ENCODE measurements around the gene AGAP2.

AGAP2 gene

GRCh38 chr12:57782608-57783465 is 44.3 kb upstream of the AGAP2 start, which contains the start of gene TSFM:
TSFM (plus strand) TSS chr12:57782787; CDS start chr12:57782802, 15 bp downstream.
- ChIA-PET CTCF (interaction anchor here (0.6 to 2.8 kb wide), 21 partner anchors 9 to 111 kb away, joined by 3 to 19 read pairs (median 4); partner anchors contain the start of genes AVIL, CTDSP2, CYP27B1 and EEF1AKMT3), POLR2A (interaction anchor here (1.0 to 1.7 kb wide), 5 partner anchors 11 to 38 kb away, joined by 3 to 14 read pairs (median 5); partner anchors contain the start of genes CDK4, EEF1AKMT3, METTL1 and TSPAN31)
- H3K9me3 ChIP-seq (ENCODE audit: control insufficient read depth, insufficient read depth, low read depth, low read length), result no peaks in the 10 kb centered on the region
- H3K27ac ChIP-seq (ENCODE audit: extremely low read depth, low read depth, low read length), result peak within 1 kb of the TSS; percentile 11; the same call in 1 of the 2 replicates
- H3K4me3 ChIP-seq (ENCODE audit: low read depth, low read length), result peak within 1 kb of the TSS; percentile 58
- H3K4me1 ChIP-seq (ENCODE audit: control insufficient read depth, insufficient read depth, low read length), result no peaks in the 10 kb centered on the region
- H3K36me3 ChIP-seq (ENCODE audit: control insufficient read depth in 2 of 2, insufficient read depth in 1 of 2, low read length in 2 of 2), result peaks cover 38 to 49% of the 10 kb centered on the region in 2 experiments
- TF ChIP-seq ZNF529 (tag by site-specific recombination; IDR thresholded peaks at IDR 0.05; ENCODE audit: insufficient replicate concordance), result no peak
- TF ChIP-seq ZNF433 (tag by site-specific recombination; IDR thresholded peaks at IDR 0.05; ENCODE audit: low read depth), result no peak
- no peak for TF ChIP-seq ZNF37A (tag by site-specific recombination; IDR thresholded peaks at IDR 0.05)
- TF ChIP-seq ELK4 (IDR thresholded peaks at IDR 0.05; ENCODE audit: borderline replicate concordance, low read depth, low read length), result no peak
- TF ChIP-seq ZNF48 (tag by site-specific recombination; IDR thresholded peaks at IDR 0.05), result no peak
- no peak for TF ChIP-seq ZNF248 (tag by site-specific recombination; IDR thresholded peaks at IDR 0.05)
- TF ChIP-seq ZSCAN4 (tag by site-specific recombination; IDR thresholded peaks at IDR 0.05), result peak; percentile 51
- no peak for TF ChIP-seq ZNF514 (tag by site-specific recombination; IDR thresholded peaks at IDR 0.05)
- 0 out of 2 replicates have a peak, but pooled peaks have one; percentile 13 for TF ChIP-seq ZNF513 (tag by site-specific recombination; IDR thresholded peaks at IDR 0.05)
- TF ChIP-seq ZNF114 (tag by site-specific recombination; IDR thresholded peaks at IDR 0.05), result no peak
- peak; percentile 96 for TF ChIP-seq ZNF324 (tag by site-specific recombination; IDR thresholded peaks at IDR 0.05)
- TF ChIP-seq HIC1 (tag by site-specific recombination; IDR thresholded peaks at IDR 0.05), result 0 out of 2 replicates have a peak, but pooled peaks have one; percentile 43
- TF ChIP-seq ZNF76 (tag by site-specific recombination; IDR thresholded peaks at IDR 0.05; ENCODE audit: borderline replicate concordance, low read depth), result peak; percentile 81
- TF ChIP-seq ZBTB44 (tag by site-specific recombination; IDR thresholded peaks at IDR 0.05), result peak; percentile 76; the same call in 1 of the 2 replicates
- peak; percentile 96 for TF ChIP-seq ZNF2 (tag by site-specific recombination; IDR thresholded peaks at IDR 0.05)
- TF ChIP-seq ZNF292 (tag by site-specific recombination; IDR thresholded peaks at IDR 0.05; ENCODE audit: borderline replicate concordance, low read depth), result no peak
- TF ChIP-seq SCRT1 (tag by site-specific recombination; IDR thresholded peaks at IDR 0.05; ENCODE audit: borderline replicate concordance), result 0 out of 2 replicates have a peak, but pooled peaks have one; percentile 27
- TF ChIP-seq ZFP37 (tag by site-specific recombination; IDR thresholded peaks at IDR 0.05), result peak; percentile 96
- no peak for TF ChIP-seq ZNF354C (tag by site-specific recombination; IDR thresholded peaks at IDR 0.05; ENCODE audit: borderline replicate concordance, low read depth)
- no peak for TF ChIP-seq ZNF174 (tag by site-specific recombination; IDR thresholded peaks at IDR 0.05)
- TF ChIP-seq REPIN1 (tag by site-specific recombination; IDR thresholded peaks at IDR 0.05; ENCODE audit: low read depth), result peak; percentile 84
- peak; percentile 96 for TF ChIP-seq ZNF600 (tag by site-specific recombination; IDR thresholded peaks at IDR 0.05)
- TF ChIP-seq KLF17 (tag by site-specific recombination; IDR thresholded peaks at IDR 0.05), result peak; percentile 92
- no peak; the same call in 1 of the 2 replicates for TF ChIP-seq ZSCAN18 (tag by site-specific recombination; IDR thresholded peaks at IDR 0.05)
- TF ChIP-seq ZNF610 (tag by site-specific recombination; IDR thresholded peaks at IDR 0.05; ENCODE audit: borderline replicate concordance), result peak; percentile 85
- TF ChIP-seq ZNF211 (tag by site-specific recombination; IDR thresholded peaks at IDR 0.05; ENCODE audit: low read depth), result no peak
